Transverse colon (tissue), 4 donors: ENCODE measurements around the gene MYO7B. TPM values are rescaled to one million over a fixed set of nuclear protein-coding genes. Genes with fewer than 3 reads are reported as not detected.
"Not testable (repeated sequence)": the region's sequence is repeated elsewhere in the genome, so short reads cannot be mapped to it uniquely, and the experiment has no call there.

Experiments
- DNase-seq: peaks from one replicate; pipeline ENCODE4 v3.0.0-alpha.2; 2019
- H3K27ac ChIP-seq, 4 donors: fragments of 200-600 bp; sonication (generic); 2 replicates each; pipeline ENCODE4 v1.5.1; 2016 to 2018; ENCODE audit warnings: inconsistent platforms in 4 of 4
- H3K27me3 ChIP-seq: fragments of 200-600 bp; sonication (generic); 2 replicates; pipeline ENCODE4 v1.5.1; 2017; ENCODE audit warnings: inconsistent platforms
- H3K36me3 ChIP-seq, 4 donors: fragments of 200-600 bp; sonication (generic); 2 replicates each; pipeline ENCODE4 v1.5.1; 2017 to 2019; ENCODE audit warnings: inconsistent platforms in 4 of 4
- H3K4me1 ChIP-seq, 4 donors: fragments of 200-600 bp; sonication (generic); 2 replicates each; pipeline ENCODE4 v1.5.1; 2017 to 2020; ENCODE audit warnings: inconsistent platforms in 4 of 4
- H3K4me3 ChIP-seq, 4 donors: fragments of 200-600 bp; sonication (generic); 1 replicate in 1 of 4; 2 replicates in 3 of 4; pipeline versions ENCODE4 v1.5.1 to v1.6.1; 2017 to 2019; ENCODE audit warnings: inconsistent platforms in 4 of 4
- H3K9me3 ChIP-seq, 2 donors: fragments of 200-600 bp; sonication (generic); 2 replicates each; pipeline ENCODE4 v1.5.1; 2017 to 2019; ENCODE audit warnings: inconsistent platforms in 2 of 2
- CTCF ChIP-seq, 5 experiments: fragments of 200-600 bp in 3 of 5; fragments of 450-650 bp in 2 of 5; sonication (generic) in 3 of 5; IDR thresholded peaks; 1 replicate in 2 of 5; 2 replicates in 3 of 5; pipeline ENCODE4 v1.5.1; 2016 to 2017; ENCODE audit warnings: antibody characterized with exemption in 5 of 5, inconsistent platforms in 3 of 5, mild to moderate bottlenecking in 2 of 5, moderate library complexity in 1 of 5
- EP300 ChIP-seq: sonication (generic); formaldehyde crosslinking; IDR thresholded peaks from one replicate; pipeline ENCODE4 v1.6.1; 2017; ENCODE audit warnings: antibody characterized with exemption, low read depth
- POLR2A ChIP-seq: fragments of 450-650 bp; IDR thresholded peaks from one replicate; pipeline ENCODE4 v1.6.1; 2016; ENCODE audit warnings: antibody characterized with exemption, mild to moderate bottlenecking, moderate library complexity
- POLR2AphosphoS5 ChIP-seq, 3 donors: sonication (generic); formaldehyde crosslinking; IDR thresholded peaks; one replicate each; pipeline ENCODE4 v1.6.1; 2016; ENCODE audit warnings: antibody characterized with exemption in 3 of 3
- WGBS, 2 donors: methylation state at CpG; one replicate each; pipeline ENCODE4 v1.1.5; 2018; ENCODE audit warnings: low coverage in 1 of 2; 5-methylcytosine and 5-hydroxymethylcytosine counted together
- in situ Hi-C, 4 donors: fragments of 200-750 bp; cut with MboI; loops; one replicate each; pipeline versions ENCODE4 v1.15.0 to v1.15.1; 2017; ENCODE audit warnings: low sequenced_read_pairs in 3 of 4, low pct_ligation_motif_present in 1 of 4, low pct_unique_long_range_greater_than_20kb in 1 of 4
- intact Hi-C: fragments of 100-400 bp; cut with DNase I; formaldehyde crosslinking; loops from one replicate; pipeline ENCODE4 v1.15.1; 2023; ENCODE audit warnings: low total_unique reads
- total RNA-seq, 4 donors: library from RNA; depleted of rRNA; stranded (reverse); fragments of >200 nt; gene quantifications; one replicate each; pipeline ENCODE4 v1.1.0, GENCODE V29; 2016

MYO7B gene
- total RNA-seq, 4 donors from 2014 or later, result 242 to 637 (median 280) TPM

GRCh38 chr2:127523269-127523939, 12.1 kb upstream of the MYO7B start:
- no peak for DNase-seq
- 71 to 83% methylated on average over 7 to 8 of the region's 8 CpGs for WGBS, 2 donors
- intact Hi-C loops, result no loop called here
- H3K27me3 ChIP-seq, result no peaks in the 10 kb centered on the region
- in situ Hi-C loops, result no loop called here
- peaks cover 0 to 6% (median 0%) of the 10 kb centered on the region in 4 donors for H3K36me3 ChIP-seq
- no peak overlapping the region for H3K27ac ChIP-seq
- H3K9me3 ChIP-seq, result no peaks in the 10 kb centered on the region
- H3K4me3 ChIP-seq, result no peak overlapping the region
- H3K4me1 ChIP-seq, result peaks cover 0 to 25% (median 19%) of the 10 kb centered on the region in 4 donors
- no peak for TF ChIP-seq POLR2A
- TF ChIP-seq POLR2AphosphoS5 (IDR thresholded peaks at IDR 0.05), result no peak
- no peak for TF ChIP-seq EP300
- no peak for TF ChIP-seq CTCF (IDR thresholded peaks at IDR 0.05)

DNA sequence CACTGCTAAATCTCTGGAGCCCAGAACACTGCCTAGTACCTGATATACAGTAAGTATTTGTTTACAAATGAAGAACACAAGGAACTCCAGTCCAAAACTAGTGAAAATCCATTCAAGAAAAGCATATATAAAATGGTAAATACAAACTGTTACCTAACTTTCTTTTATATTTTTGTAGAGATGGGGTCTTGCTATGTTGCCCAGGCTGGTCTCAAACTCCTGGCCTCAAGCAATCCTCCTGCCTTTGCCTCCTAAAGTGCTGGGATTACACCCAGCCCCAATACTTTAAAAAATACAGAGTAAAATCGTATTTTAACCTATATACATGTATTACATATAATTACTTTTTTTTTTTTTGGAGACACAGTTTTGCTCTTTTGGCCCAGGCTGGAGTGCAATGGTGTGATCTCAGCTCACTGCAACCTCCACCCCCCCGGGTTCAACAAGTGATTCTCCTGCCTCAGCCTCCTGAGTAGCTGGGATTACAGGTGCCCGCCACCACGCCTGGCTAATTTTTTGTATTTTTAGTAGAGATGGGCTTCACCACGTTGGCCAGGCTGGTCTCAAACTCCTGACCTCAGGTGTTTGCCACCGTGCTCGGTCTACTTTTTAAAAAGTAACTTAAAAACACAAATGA, 11.2 kb upstream of the MYO7B start:
- H3K4me1 ChIP-seq, result peaks cover 0 to 25% (median 19%) of the 10 kb centered on the region in 4 donors
- in situ Hi-C loops, intact Hi-C loops, H3K27me3 ChIP-seq, DNase-seq, H3K9me3 ChIP-seq, H3K36me3 ChIP-seq, H3K27ac ChIP-seq, H3K4me3 ChIP-seq: not testable (repeated sequence)
- WGBS, 2 donors, result 92 to 97% methylated on average over 7 of the region's 7 CpGs

DNA sequence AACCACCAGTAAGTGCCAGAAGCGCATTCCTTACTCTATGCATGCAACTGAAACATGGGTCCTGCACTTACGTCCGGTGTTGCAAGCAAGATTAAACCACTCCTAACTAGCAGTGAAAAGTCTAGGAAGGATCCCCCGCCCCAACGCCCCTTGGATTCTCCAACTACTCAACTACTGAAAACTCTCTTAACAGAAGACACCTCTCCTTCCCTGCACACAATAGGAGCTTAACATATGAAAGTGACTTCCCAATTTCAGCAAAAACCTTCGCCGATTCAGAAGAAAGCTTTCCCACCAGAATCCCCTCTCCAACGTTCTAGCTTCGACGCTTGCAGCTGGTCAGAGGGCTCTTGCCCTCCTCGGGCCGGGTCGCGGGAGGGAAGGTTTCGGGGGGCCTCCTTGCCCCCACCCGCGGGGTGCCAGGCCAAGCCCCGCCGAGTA, 9.8 kb upstream of the MYO7B start:
- no peak for DNase-seq
- intact Hi-C loops, result no loop called here
- H3K9me3 ChIP-seq, result no peaks in the 10 kb centered on the region
- H3K4me3 ChIP-seq, result peak overlapping the region; percentile 76 to 91 (median 86)
- WGBS, 2 donors, result 0% methylated on average over 19 of the region's 19 CpGs; no CpG with 5 or more reads in 1 of the 2 donors
- H3K27me3 ChIP-seq, result no peaks in the 10 kb centered on the region
- peak overlapping the region; percentile 91 to 95 (median 92) for H3K27ac ChIP-seq
- peaks cover 0 to 25% (median 19%) of the 10 kb centered on the region in 4 donors for H3K4me1 ChIP-seq
- in situ Hi-C loops, result no loop called here
- peaks cover 0 to under 1% (median 0%) of the 10 kb centered on the region in 4 donors for H3K36me3 ChIP-seq
- no peak for TF ChIP-seq POLR2AphosphoS5 (IDR thresholded peaks at IDR 0.05)
- TF ChIP-seq POLR2A, result no peak
- no peak for TF ChIP-seq CTCF (IDR thresholded peaks at IDR 0.05)
- no peak for TF ChIP-seq EP300

- in situ Hi-C loops, result no loop called here
- peaks cover 0 to 25% (median 19%) of the 10 kb centered on the region in 4 donors for H3K4me1 ChIP-seq
- no peaks in the 10 kb centered on the region for H3K9me3 ChIP-seq
- H3K27me3 ChIP-seq, result no peaks in the 10 kb centered on the region
- intact Hi-C loops, result no loop called here
- H3K36me3 ChIP-seq, result no peaks in the 10 kb centered on the region
- TF ChIP-seq POLR2A (peak; percentile 68), CTCF (IDR thresholded peaks at IDR 0.05) (peak in 4 of 5 experiments; percentile 36 to 77 (median 60)), POLR2AphosphoS5 (IDR thresholded peaks at IDR 0.05) (peak; percentile 78 to 84 (median 79)), EP300 (no peak)
- H3K4me3 ChIP-seq, result peak within 1 kb of the TSS; percentile 76 to 91 (median 86)
- H3K27ac ChIP-seq, result peak within 1 kb of the TSS; percentile 91 to 95 (median 92)
- peak; percentile 96 for DNase-seq
- WGBS, 2 donors, result 1 to 2% methylated on average over 9 to 68 of the region's 70 CpGs
These were observed 9.1 kb upstream of the MYO7B start, which contains the start of gene IWS1 for GRCh38 chr2:127526132-127527000. TSS of gene IWS1 (minus strand) at chr2:127526489. CDS start at chr2:127526208, 281 bp downstream.
